ENCODE measurements around the gene CPSF6. TPM values are rescaled to one million over a fixed set of nuclear protein-coding genes. Genes with fewer than 3 reads are reported as not detected.

Gene CPSF6
- total and polyA plus RNA-seq, 2 of the 8 experiments (the other 6 are each of a cell fraction or from before 2014, with no cell fraction given): 92.7 to 167 TPM

- TF ChIP-seq CHD2 (IDR thresholded peaks at IDR 0.05; ENCODE audit: low read length): no peak
- no peak for TF ChIP-seq POLR2A (IDR thresholded peaks at IDR 0.05; ENCODE audit: control extremely low read depth in 1 of 2, low read depth in 2 of 2, low read length in 2 of 2)
- TF ChIP-seq CEBPB (IDR thresholded peaks at IDR 0.05; ENCODE audit: low read depth, low read length): no peak
- TF ChIP-seq BCL11A (IDR thresholded peaks at IDR 0.05; ENCODE audit: low read depth in 2 of 2, low read length in 2 of 2): no peak
- TF ChIP-seq SIX5 (IDR thresholded peaks at IDR 0.05; ENCODE audit: low read depth, low read length): no peak
- TF ChIP-seq SAP30 (IDR thresholded peaks at IDR 0.05; ENCODE audit: insufficient read depth, insufficient replicate concordance, low read length): no peak
- no peak for TF ChIP-seq EZH2 (IDR thresholded peaks at IDR 0.05; ENCODE audit: low read depth, low read length, severe bottlenecking)
These were observed 35.5 kb downstream of the CPSF6 start (continued) for GRCh38 chr12:69274861-69275260.
